NCI-H748 (cell line): ENCODE measurements around the gene WDFY4.

Source experiments
- DNase-seq: peaks from one replicate; lab custom pipeline; 2025; ENCODE audit not compliant: unreplicated experiment; lab: John Stamatoyannopoulos, UW

The WDFY4 gene

DNA sequence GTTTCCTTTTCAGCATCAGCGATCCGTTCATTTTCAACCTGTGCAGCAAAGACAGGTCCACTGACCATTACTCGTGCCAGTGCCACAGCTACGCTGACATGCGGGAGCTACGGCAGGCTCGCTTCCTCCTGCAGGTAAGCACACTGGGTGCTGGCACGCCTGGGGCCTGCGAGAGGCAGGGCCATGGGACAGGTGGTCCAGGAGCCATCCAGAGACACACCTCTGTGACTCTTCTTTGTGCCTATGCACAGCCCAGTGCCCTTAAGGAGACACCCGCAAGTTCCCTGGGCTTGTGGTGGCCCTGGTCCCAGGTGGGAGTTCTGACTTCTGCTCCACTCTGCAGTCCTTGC is 212.7 kb downstream of the WDFY4 start:
- DNase-seq: no peak

DNA sequence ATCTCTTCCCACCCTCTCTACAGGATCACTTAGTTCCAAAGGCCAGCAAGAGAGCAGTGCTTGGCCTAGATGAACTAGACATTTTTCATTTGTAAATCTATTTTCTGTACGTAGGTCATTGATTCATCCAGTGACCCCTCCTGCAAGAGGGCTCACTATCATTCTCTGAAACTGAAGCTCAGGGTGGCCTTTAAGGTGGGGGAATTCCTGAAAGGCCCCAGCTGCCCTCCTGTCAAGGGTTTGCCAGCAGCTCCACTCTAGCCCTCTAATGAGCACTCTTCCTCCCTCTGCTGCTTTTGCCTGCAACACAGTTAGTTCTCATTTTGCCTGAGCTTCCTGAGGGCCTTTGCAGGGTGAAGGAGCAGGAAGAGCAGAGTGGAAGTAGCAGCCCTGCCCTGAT is 213.8 kb downstream of the WDFY4 start:
- DNase-seq: no peak

GRCh38 chr10:48899781-48900180 is 215.1 kb downstream of the WDFY4 start:
- no peak for DNase-seq

DNA sequence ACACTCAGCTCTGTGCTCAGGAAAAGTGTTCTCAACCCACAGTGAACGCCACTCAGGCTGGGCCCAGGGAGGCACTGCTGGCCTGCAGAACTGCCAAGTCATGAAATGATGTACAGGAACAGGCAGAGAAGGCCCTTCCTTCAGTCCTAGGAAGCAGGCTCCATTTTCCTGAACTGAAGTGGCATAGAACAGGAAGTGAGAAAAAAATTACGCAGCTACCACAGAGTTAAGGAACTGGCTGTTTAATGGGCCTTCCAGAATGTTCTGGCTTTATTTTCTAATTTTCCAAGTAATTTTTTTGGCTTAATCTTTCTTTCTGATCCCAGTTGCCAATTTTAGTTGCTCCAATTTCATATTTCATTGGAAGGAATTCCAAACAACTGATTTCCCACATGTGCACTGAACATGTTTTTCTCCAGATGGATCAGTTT is 215.7 kb downstream of the WDFY4 start:
- no peak for DNase-seq

DNA sequence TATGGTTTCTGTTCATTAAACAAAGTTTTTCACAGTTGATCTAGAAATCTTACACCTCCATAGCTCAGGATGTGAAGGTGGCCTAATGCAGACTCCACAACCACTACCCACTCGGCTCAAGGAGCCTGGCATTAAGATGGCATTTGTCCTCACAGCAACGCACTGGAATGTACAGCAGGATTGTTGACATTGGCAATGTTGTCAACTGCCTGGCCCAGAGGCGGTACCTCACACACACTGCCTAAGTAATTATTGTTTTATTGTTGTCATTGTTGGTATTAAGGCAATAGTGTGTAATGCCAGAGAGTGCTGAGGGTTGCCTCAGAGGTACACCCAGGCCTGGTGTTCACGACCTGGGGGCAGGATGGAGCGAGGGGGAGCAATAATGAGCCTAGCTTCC is 216.6 kb downstream of the WDFY4 start:
- DNase-seq: no peak

DNA sequence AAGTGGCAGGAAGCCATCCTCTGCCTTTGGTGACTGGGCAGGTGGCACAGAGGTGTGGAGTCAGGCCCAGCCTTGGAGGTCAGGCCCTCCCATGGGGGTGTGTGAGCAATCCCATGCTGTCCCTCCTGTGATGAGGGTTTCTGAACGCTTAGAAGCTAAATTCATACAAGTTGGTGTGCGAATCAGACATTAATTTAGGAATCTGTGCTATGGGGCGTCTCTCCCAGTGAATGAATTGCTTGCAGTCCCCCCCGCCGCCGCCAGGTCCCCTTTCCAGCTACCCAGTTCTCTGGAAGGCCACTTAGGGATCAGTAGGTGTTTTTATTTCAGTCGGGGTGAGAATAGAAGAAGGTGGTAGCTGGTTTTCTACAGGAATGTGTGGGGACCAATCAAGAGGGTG is 217.4 kb downstream of the WDFY4 start:
- DNase-seq: no peak

- no peak for DNase-seq
Observed at GRCh38 chr10:48903151-48903550, 218.5 kb downstream of the WDFY4 start.

- DNase-seq: no peak
Observed at GRCh38 chr10:48904861-48905260, 220.2 kb downstream of the WDFY4 start.

GRCh38 chr10:48905311-48905710 is 220.6 kb downstream of the WDFY4 start:
- DNase-seq: no peak

- no peak for DNase-seq
Observed at GRCh38 chr10:48906841-48907240, 222.2 kb downstream of the WDFY4 start.

DNA sequence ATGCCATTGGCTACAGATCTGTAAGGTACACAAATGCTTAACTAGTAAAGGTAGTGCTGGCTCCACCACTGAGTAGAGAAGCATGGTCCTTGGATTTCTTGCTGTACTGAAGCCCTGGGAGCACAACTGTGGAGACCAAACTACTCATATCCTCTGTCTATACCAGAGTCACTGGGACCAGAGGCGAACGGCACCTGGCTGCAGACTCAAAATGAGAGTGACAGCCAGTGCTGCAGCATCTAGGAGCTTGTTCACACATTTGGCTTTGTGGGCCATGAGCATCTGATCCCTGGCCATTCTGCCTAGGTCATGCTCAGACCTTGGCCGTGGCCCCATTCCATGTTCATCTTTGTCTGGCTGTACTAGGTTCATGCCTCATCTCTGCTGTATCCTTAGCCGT is 223.1 kb downstream of the WDFY4 start:
- no peak for DNase-seq

GRCh38 chr10:48910548-48910947 is 225.9 kb downstream of the WDFY4 start:
- no peak for DNase-seq

- DNase-seq: no peak
Observed at GRCh38 chr10:48913674-48914073, 229.0 kb downstream of the WDFY4 start.

GRCh38 chr10:48923748-48924147 is 239.1 kb downstream of the WDFY4 start:
- no peak for DNase-seq

DNA sequence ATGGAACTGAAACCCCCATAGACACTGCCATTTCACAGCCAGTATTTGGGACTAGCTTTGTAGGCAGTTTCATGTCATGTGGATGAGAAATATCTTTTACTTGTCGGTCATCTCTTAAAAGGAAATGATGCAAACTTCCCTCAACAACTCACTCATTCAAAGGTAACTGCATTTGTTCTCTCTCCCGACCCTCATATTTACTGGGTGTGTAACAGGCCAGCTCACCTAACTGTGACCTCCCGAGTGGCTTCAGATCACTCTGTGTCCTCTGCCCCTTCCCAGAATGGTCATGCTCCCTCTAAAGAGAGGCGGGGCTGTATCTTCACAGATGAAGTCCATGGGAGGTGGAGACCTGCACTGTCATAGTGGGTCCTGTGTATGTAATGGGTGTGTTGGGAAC is 240.3 kb downstream of the WDFY4 start:
- DNase-seq: no peak

GRCh38 chr10:48926255-48926654 is 241.6 kb downstream of the WDFY4 start:
- no peak for DNase-seq

GRCh38 chr10:48926764-48927540 is 242.3 kb downstream of the WDFY4 start:
- DNase-seq: no peak

GRCh38 chr10:48929413-48929990 is 244.8 kb downstream of the WDFY4 start:
- DNase-seq: no peak

- DNase-seq: no peak
Observed at GRCh38 chr10:48931188-48931587, 246.5 kb downstream of the WDFY4 start.

- no peak for DNase-seq
Observed at GRCh38 chr10:48932831-48933664, 248.4 kb downstream of the WDFY4 start.

- no peak for DNase-seq
Observed at GRCh38 chr10:48934672-48935501, 250.2 kb downstream of the WDFY4 start.
